Fibroblast of the aortic adventitia (primary cell): Measurements from ENCODE around the gene TSPY3. TPM values are rescaled to one million over a fixed set of nuclear protein-coding genes. Genes with fewer than 3 reads are reported as not detected.
"Not testable (repeated sequence)": the region's sequence is repeated elsewhere in the genome, so short reads cannot be mapped to it uniquely, and the experiment has no call there.

Experiments
- DNase-seq: peaks from one replicate; pipeline ENCODE4 v3.0.0-alpha.2; 2010; ENCODE audit warnings: low read depth
- H3K4me3 ChIP-seq: 2 replicates; pipeline ENCODE4 v1.5.1; 2011; ENCODE audit warnings: low read depth, mild to moderate bottlenecking, control low read depth, low read length, moderate library complexity
- total RNA-seq: library from RNA; depleted of rRNA; stranded (reverse); fragments of >200 nt; gene quantifications from 2 replicates; pipeline ENCODE4 v1.2.3, GENCODE V29; 2012; ENCODE audit warnings: low replicate concordance

Gene TSPY3, protein sequence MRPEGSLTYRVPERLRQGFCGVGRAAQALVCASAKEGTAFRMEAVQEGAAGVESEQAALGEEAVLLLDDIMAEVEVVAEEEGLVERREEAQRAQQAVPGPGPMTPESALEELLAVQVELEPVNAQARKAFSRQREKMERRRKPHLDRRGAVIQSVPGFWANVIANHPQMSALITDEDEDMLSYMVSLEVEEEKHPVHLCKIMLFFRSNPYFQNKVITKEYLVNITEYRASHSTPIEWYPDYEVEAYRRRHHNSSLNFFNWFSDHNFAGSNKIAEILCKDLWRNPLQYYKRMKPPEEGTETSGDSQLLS
- not detected in 2 replicates for total RNA-seq

DNA sequence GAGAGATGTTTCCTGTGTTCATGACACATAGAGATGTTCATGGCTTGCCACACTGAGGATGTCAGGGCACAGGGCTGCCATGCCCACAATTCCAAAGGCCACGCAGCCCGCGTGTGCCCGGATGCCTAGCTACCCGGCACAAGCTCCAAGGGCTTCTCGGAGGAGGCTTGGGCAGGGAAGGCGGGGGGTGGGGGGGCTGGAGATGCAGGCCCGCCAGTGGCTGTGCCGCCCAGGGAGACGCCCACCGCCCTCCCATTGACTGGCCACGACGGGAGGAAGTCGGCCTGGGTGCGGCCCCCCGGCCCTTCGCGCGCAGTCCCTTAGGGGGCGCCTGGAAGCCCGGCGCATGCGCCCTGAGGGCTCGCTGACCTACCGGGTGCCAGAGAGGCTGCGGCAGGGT is at the start of gene TSPY3:
TSPY3 (plus strand) TSS at position 301 of the 400 bp plus-strand sequence; CDS start at position 347, 46 bp downstream.
- not testable (repeated sequence) for H3K4me3 ChIP-seq, DNase-seq

GRCh38 chrY:9357497-9357896 is 40.7 kb upstream of the TSPY3 start, which contains the start of gene TSPY8:
TSS of gene TSPY8 (plus strand) at chrY:9357797. CDS start at chrY:9357843, 46 bp downstream.
- not testable (repeated sequence) for DNase-seq, H3K4me3 ChIP-seq

DNA sequence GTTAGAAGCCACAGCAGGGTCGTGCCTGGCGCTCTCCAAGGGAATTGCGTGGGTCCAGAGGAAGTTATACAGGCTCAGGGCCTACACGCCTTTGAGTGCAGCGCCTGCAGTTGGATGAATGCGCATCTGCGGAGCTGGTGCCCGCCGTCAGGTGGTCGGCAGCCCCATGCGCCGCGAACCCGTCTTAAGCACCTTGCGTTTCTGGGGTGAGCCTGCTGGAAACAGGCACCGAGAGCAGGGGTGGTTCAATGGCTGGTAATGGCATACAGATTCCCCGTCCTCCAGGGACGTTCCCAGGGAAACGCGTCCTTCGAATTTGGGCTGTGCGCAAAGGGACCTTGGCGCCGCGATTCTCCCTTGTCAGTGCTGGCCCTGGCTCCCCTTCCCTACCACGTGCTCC is 1.7 kb upstream of the TSPY3 start:
- not testable (repeated sequence) for H3K4me3 ChIP-seq, DNase-seq

Other genes with a start within 250 kb of the TSPY3 start
- not detected in 2 replicates for gene TSPY4, start 61.0 kb upstream of the TSPY3 start, total RNA-seq
- gene TSPY8, start 40.6 kb upstream of the TSPY3 start, total RNA-seq: not detected in 2 replicates
- not detected in 2 replicates for gene TSPY1, start 68.5 kb downstream of the TSPY3 start, total RNA-seq
- gene TSPY9, start 88.8 kb downstream of the TSPY3 start, total RNA-seq: not detected in 2 replicates
- gene TSPY10, start 129.5 kb downstream of the TSPY3 start, total RNA-seq: not detected in 2 replicates